Heart left ventricle (tissue), 16 donors: ENCODE results near the gene IGFL4. TPM values are rescaled to one million over a fixed set of nuclear protein-coding genes. Genes with fewer than 3 reads are reported as not detected.

Experiments
- ATAC-seq, 4 donors: fragments of 200-7000 bp; cut with Tn5 transposase; one replicate each; pipeline ENCODE4 v1.9.1; 2020 to 2022; ENCODE audit warnings: moderate library complexity in 4 of 4, mild to moderate bottlenecking in 3 of 4, moderate number of reproducible peaks in 1 of 4
- DNase-seq, 5 donors: peaks; one replicate each; pipeline ENCODE4 v3.0.0-alpha.2; 2020
- H3K27ac ChIP-seq, 12 donors: fragments of 200-600 bp; sonication (generic) in 4 of 12; one replicate each; pipeline versions ENCODE4 v1.5.0 to v1.8.0; 2016 to 2022; ENCODE audit warnings: mild to moderate bottlenecking in 2 of 12
- H3K27me3 ChIP-seq, 9 donors: fragments of 200-600 bp; sonication (generic) in 2 of 9; one replicate each; pipeline versions ENCODE4 v1.5.1 to v1.8.0; 2016 to 2022; ENCODE audit warnings: mild to moderate bottlenecking in 3 of 9
- H3K36me3 ChIP-seq, 9 donors: fragments of 200-600 bp; sonication (generic) in 2 of 9; one replicate each; pipeline versions ENCODE4 v1.5.0 to v1.8.0; 2018 to 2022; ENCODE audit warnings: mild to moderate bottlenecking in 2 of 9
- H3K4me1 ChIP-seq, 12 donors: fragments of 200-600 bp; sonication (generic) in 4 of 12; one replicate each; pipeline versions ENCODE4 v1.5.0 to v1.8.0; 2016 to 2022; ENCODE audit warnings: mild to moderate bottlenecking in 3 of 12
- H3K4me3 ChIP-seq, 12 donors: fragments of 200-600 bp; sonication (generic) in 4 of 12; one replicate each; pipeline versions ENCODE4 v1.5.0 to v1.8.0; 2017 to 2022; ENCODE audit warnings: mild to moderate bottlenecking in 9 of 12, moderate library complexity in 4 of 12
- H3K9me3 ChIP-seq, 12 donors: fragments of 200-600 bp; sonication (generic) in 4 of 12; one replicate each; pipeline versions ENCODE4 v1.5.0 to v1.8.0; 2016 to 2022; ENCODE audit warnings: mild to moderate bottlenecking in 1 of 12
- CTCF ChIP-seq, 12 donors: fragments of 200-600 bp; sonication (generic) in 4 of 12; IDR thresholded peaks; one replicate each; pipeline versions ENCODE4 v1.5.0 to v1.8.0; 2018 to 2022; ENCODE audit warnings: antibody characterized with exemption in 12 of 12, mild to moderate bottlenecking in 5 of 12
- POLR2A ChIP-seq, 2 donors: fragments of 450-650 bp; IDR thresholded peaks; one replicate each; pipeline ENCODE4 v1.6.1; 2017; ENCODE audit warnings: antibody characterized with exemption in 2 of 2, mild to moderate bottlenecking in 2 of 2, moderate library complexity in 2 of 2
- WGBS, 4 donors: extraction: QIAGEN DNeasy Blood & Tissue Kit in 2 of 4; methylation state at CpG; one replicate each; pipeline versions ENCODE4 v1.1.5 to v1.1.7; 2013 to 2018; 5-methylcytosine and 5-hydroxymethylcytosine counted together
- intact Hi-C, 10 donors: fragments of 100-400 bp; cut with DNase I; formaldehyde crosslinking; loops; one replicate each; pipeline versions ENCODE4 v1.11.1 to v1.14.2; 2022
- polyA plus RNA-seq, 2 donors: library from polyadenylated mRNA; stranded (reverse); fragments of 200-250 nt; gene quantifications; one replicate each; pipeline ENCODE4 v1.2.3, GENCODE V29; 2013
- total RNA-seq, 9 donors: library from RNA; depleted of rRNA in 2 of 9; stranded (reverse); fragments of >200 nt in 2 of 9; fragmentation: NEBNext Ultra II Directional in 3 of 9; extraction: Animal tissue kit (Norgen Biotek cat#: 25700) in 3 of 9; gene quantifications; one replicate each; pipeline versions ENCODE4 v1.1.0 to v1.2.4, GENCODE V29; 2016 to 2023
- donor health status: ischemic (EF 13 %, LVEDD 7.1; RV severe dilation, severe dysfunction).
- donor health status: healthy with polysubstance abuse.
- donor health status: DM: no; HTN: yes; CAD: no.
- donor health status: DM: no; HTN: no; CAD: no.
- donor health status: ischemic (EF 25% LVEDD 6.9; RV normal size, moderate dysfunction).
- donor health status: ischemic (EF 25% LVEDD 5.7; RV mildly dilated, moderate dysfunction).
- donor health status: healthy.
- donor health status: DM: yes; HTN: yes; CAD: no.
- donor health status: ischemic (EF 35%, LVEDD 5.7; RV mildly dilated, moderate dysfunction).
- donor health status: nonischemic (EF 11% LVEDD 7.7; RV severe dilation, severe dysfunction).
- donor health status: DM: yes; HTN: yes; CAD: no.
- donor health status: PGD.
- donor health status: ischemic (EF 29% LVEDD 5.4; RV normal size, mild dysfunction).
- donor health status: nonischemic (EF 23%, LVEDD 6.1; RV moderate dilation, normal function).

The IGFL4 gene
- total and polyA plus RNA-seq, 11 donors = not detected

- peak overlapping the region in 1 of 12 donors; percentile 8 for H3K4me3 ChIP-seq
- TF ChIP-seq POLR2A (IDR thresholded peaks at IDR 0.05) = no peak
- no peak for TF ChIP-seq CTCF (IDR thresholded peaks at IDR 0.05)
- no peak overlapping the region for H3K27ac ChIP-seq
- H3K27me3 ChIP-seq = peaks cover 7 to 55% (median 27%) of the 10 kb centered on the region in 9 donors
- intact Hi-C loops = no loop called here
- DNase-seq (no peak), ATAC-seq (no peak)
- 52 to 78% (median 55%) methylated on average over 5 to 11 of the region's 11 CpGs for WGBS, 4 donors
- no peaks in the 10 kb centered on the region for H3K4me1 ChIP-seq
- peaks cover 0 to under 1% (median 0%) of the 10 kb centered on the region in 9 donors for H3K36me3 ChIP-seq
- H3K9me3 ChIP-seq = no peaks in the 10 kb centered on the region
Measured at GRCh38 chr19:46023311-46023779, 17.5 kb downstream of the IGFL4 start.

GRCh38 chr19:46022431-46023310 is 18.1 kb downstream of the IGFL4 start, which contains the start of gene PGLYRP1:
PGLYRP1 (minus strand) TSS chr19:46023053; CDS start chr19:46023021, 32 bp downstream.
- Histone ChIP-seq H3K27me3 (peaks cover 7 to 51% (median 27%) of the 10 kb centered on the region in 9 donors), H3K4me3 (peak within 1 kb of the TSS in 1 of 12 donors; percentile 8), H3K9me3 (no peaks in the 10 kb centered on the region), H3K27ac (no peak within 1 kb of the TSS), H3K4me1 (no peaks in the 10 kb centered on the region), H3K36me3 (peaks cover 0 to 6% (median 0%) of the 10 kb centered on the region in 9 donors)
- DNase-seq (no peak), ATAC-seq (peak in 3 of 4 donors; percentile 8 to 29 (median 9))
- intact Hi-C loops = no loop called here
- WGBS, 4 donors = 26 to 36% (median 33%) methylated on average over 20 to 47 of the region's 47 CpGs
- TF ChIP-seq POLR2A (IDR thresholded peaks at IDR 0.05) (no peak), CTCF (IDR thresholded peaks at IDR 0.05) (no peak)

- intact Hi-C loops = no loop called here
- TF ChIP-seq POLR2A (IDR thresholded peaks at IDR 0.05) (no peak), CTCF (IDR thresholded peaks at IDR 0.05) (no peak)
- no peak for DNase-seq
- H3K27ac ChIP-seq = no peak overlapping the region
- H3K4me1 ChIP-seq = peaks cover 0 to 2% (median 1%) of the 10 kb centered on the region in 12 donors
- ATAC-seq = peak in 1 of 4 donors; percentile 17
- WGBS, 4 donors = 50 to 62% (median 53%) methylated on average over 7 to 12 of the region's 12 CpGs
- no peak overlapping the region for H3K4me3 ChIP-seq
- no peaks in the 10 kb centered on the region for H3K9me3 ChIP-seq
- peaks cover 0 to 8% (median 0%) of the 10 kb centered on the region in 9 donors for H3K36me3 ChIP-seq
- H3K27me3 ChIP-seq = peaks cover 7 to 48% (median 27%) of the 10 kb centered on the region in 9 donors
Measured at GRCh38 chr19:46022061-46022430, 18.8 kb downstream of the IGFL4 start.

- ATAC-seq (no peak), DNase-seq (no peak)
- Histone ChIP-seq H3K27me3 (peaks cover 7 to 47% (median 27%) of the 10 kb centered on the region in 9 donors), H3K27ac (no peak overlapping the region), H3K4me1 (peaks cover 0 to 6% (median 4%) of the 10 kb centered on the region in 12 donors), H3K4me3 (no peak overlapping the region), H3K36me3 (peaks cover 0 to 8% (median 0%) of the 10 kb centered on the region in 9 donors), H3K9me3 (no peaks in the 10 kb centered on the region)
- WGBS, 4 donors = 60 to 78% (median 73%) methylated on average over 9 to 11 of the region's 11 CpGs
- no peak for TF ChIP-seq POLR2A (IDR thresholded peaks at IDR 0.05)
- intact Hi-C loops = no loop called here
Measured at GRCh38 chr19:46021531-46022041, 19.2 kb downstream of the IGFL4 start.
